ENCODE data around the gene CAPN2.

The CAPN2 gene

GRCh38 chr1:223756806-223757700, 44.7 kb downstream of the CAPN2 start:
- Histone ChIP-seq H3K4me3 (ENCODE audit: low read length) (no peak overlapping the region), H3K27ac (ENCODE audit: low read length) (no peak overlapping the region), H3K27me3 (ENCODE audit: low read depth, low read length) (no peaks in the 10 kb centered on the region), H3K4me1 (ENCODE audit: low read length) (no peaks in the 10 kb centered on the region), H3K4me2 (ENCODE audit: low read length) (no peak overlapping the region), H3K9me3 (ENCODE audit: insufficient read depth, low read length) (no peaks in the 10 kb centered on the region), H2AFZ (ENCODE audit: low read depth, low read length) (no peak overlapping the region), H3K9ac (ENCODE audit: low read length) (no peak overlapping the region), H3K79me2 (ENCODE audit: low read length) (no peaks in the 10 kb centered on the region), H4K20me1 (ENCODE audit: insufficient read depth, low read length) (no peaks in the 10 kb centered on the region), H3K36me3 (replicated peaks; ENCODE audit: low read depth, low read length) (peaks cover 4% of the 10 kb centered on the region)
- TF ChIP-seq EZH2phosphoT487 (IDR thresholded peaks at IDR 0.05; ENCODE audit: low read depth) (no peak), CTCF (IDR thresholded peaks at IDR 0.05; ENCODE audit: low read depth, low read length) (no peak)

- H3K9ac ChIP-seq (ENCODE audit: low read length) = no peak overlapping the region
- no peak overlapping the region for H3K27ac ChIP-seq (ENCODE audit: low read length)
- H3K4me3 ChIP-seq (ENCODE audit: low read length) = no peak overlapping the region
- no peak overlapping the region for H3K4me2 ChIP-seq (ENCODE audit: low read length)
- H3K9me3 ChIP-seq (ENCODE audit: insufficient read depth, low read length) = no peaks in the 10 kb centered on the region
- H3K27me3 ChIP-seq (ENCODE audit: low read depth, low read length) = no peaks in the 10 kb centered on the region
- H3K36me3 ChIP-seq (replicated peaks; ENCODE audit: low read depth, low read length) = peaks cover 4% of the 10 kb centered on the region
- H3K4me1 ChIP-seq (ENCODE audit: low read length) = no peaks in the 10 kb centered on the region
- H4K20me1 ChIP-seq (ENCODE audit: insufficient read depth, low read length) = no peaks in the 10 kb centered on the region
- H3K79me2 ChIP-seq (ENCODE audit: low read length) = no peaks in the 10 kb centered on the region
- H2AFZ ChIP-seq (ENCODE audit: low read depth, low read length) = no peak overlapping the region
- TF ChIP-seq EZH2phosphoT487 (IDR thresholded peaks at IDR 0.05; ENCODE audit: low read depth) = no peak
- TF ChIP-seq CTCF (IDR thresholded peaks at IDR 0.05; ENCODE audit: low read depth, low read length) = no peak
These were observed 46.4 kb downstream of the CAPN2 start for GRCh38 chr1:223758734-223759133.

GRCh38 chr1:223759273-223759672, 46.9 kb downstream of the CAPN2 start:
- H3K36me3 ChIP-seq (replicated peaks; ENCODE audit: low read depth, low read length) = peaks cover 4% of the 10 kb centered on the region
- no peaks in the 10 kb centered on the region for H4K20me1 ChIP-seq (ENCODE audit: insufficient read depth, low read length)
- no peaks in the 10 kb centered on the region for H3K27me3 ChIP-seq (ENCODE audit: low read depth, low read length)
- no peak overlapping the region for H3K9ac ChIP-seq (ENCODE audit: low read length)
- H3K27ac ChIP-seq (ENCODE audit: low read length) = no peak overlapping the region
- no peak overlapping the region for H3K4me3 ChIP-seq (ENCODE audit: low read length)
- H3K4me2 ChIP-seq (ENCODE audit: low read length) = no peak overlapping the region
- TF ChIP-seq CTCF (IDR thresholded peaks at IDR 0.05; ENCODE audit: low read depth, low read length) (peak; percentile 26; the same call in 1 of the 2 replicates), EZH2phosphoT487 (IDR thresholded peaks at IDR 0.05; ENCODE audit: low read depth) (no peak)
- H3K79me2 ChIP-seq (ENCODE audit: low read length) = no peaks in the 10 kb centered on the region
- H3K9me3 ChIP-seq (ENCODE audit: insufficient read depth, low read length) = no peaks in the 10 kb centered on the region
- no peaks in the 10 kb centered on the region for H3K4me1 ChIP-seq (ENCODE audit: low read length)
- no peak overlapping the region for H2AFZ ChIP-seq (ENCODE audit: low read depth, low read length)

GRCh38 chr1:223760833-223761232, 48.5 kb downstream of the CAPN2 start:
- H3K79me2 ChIP-seq (ENCODE audit: low read length) = no peaks in the 10 kb centered on the region
- H3K4me2 ChIP-seq (ENCODE audit: low read length) = no peak overlapping the region
- no peaks in the 10 kb centered on the region for H3K9me3 ChIP-seq (ENCODE audit: insufficient read depth, low read length)
- TF ChIP-seq EZH2phosphoT487 (IDR thresholded peaks at IDR 0.05; ENCODE audit: low read depth) (no peak), CTCF (IDR thresholded peaks at IDR 0.05; ENCODE audit: low read depth, low read length) (no peak)
- H2AFZ ChIP-seq (ENCODE audit: low read depth, low read length) = no peak overlapping the region
- no peak overlapping the region for H3K27ac ChIP-seq (ENCODE audit: low read length)
- H3K4me1 ChIP-seq (ENCODE audit: low read length) = no peaks in the 10 kb centered on the region
- H3K4me3 ChIP-seq (ENCODE audit: low read length) = no peak overlapping the region
- H3K9ac ChIP-seq (ENCODE audit: low read length) = no peak overlapping the region
- peaks cover 4% of the 10 kb centered on the region for H3K36me3 ChIP-seq (replicated peaks; ENCODE audit: low read depth, low read length)
- no peaks in the 10 kb centered on the region for H3K27me3 ChIP-seq (ENCODE audit: low read depth, low read length)
- no peaks in the 10 kb centered on the region for H4K20me1 ChIP-seq (ENCODE audit: insufficient read depth, low read length)
